DLD1 (cell line): ENCODE data around the gene CACNA1E.
"Not testable (repeated sequence)": the region's sequence is repeated elsewhere in the genome, so short reads cannot be mapped to it uniquely, and the experiment has no call there.

Experiments used
- in situ Hi-C: cut with HindIII; loops from 2 replicates; pipeline ENCODE4 v1.10.0; 2017; ENCODE audit warnings: low sequenced_read_pairs

Gene CACNA1E

DNA sequence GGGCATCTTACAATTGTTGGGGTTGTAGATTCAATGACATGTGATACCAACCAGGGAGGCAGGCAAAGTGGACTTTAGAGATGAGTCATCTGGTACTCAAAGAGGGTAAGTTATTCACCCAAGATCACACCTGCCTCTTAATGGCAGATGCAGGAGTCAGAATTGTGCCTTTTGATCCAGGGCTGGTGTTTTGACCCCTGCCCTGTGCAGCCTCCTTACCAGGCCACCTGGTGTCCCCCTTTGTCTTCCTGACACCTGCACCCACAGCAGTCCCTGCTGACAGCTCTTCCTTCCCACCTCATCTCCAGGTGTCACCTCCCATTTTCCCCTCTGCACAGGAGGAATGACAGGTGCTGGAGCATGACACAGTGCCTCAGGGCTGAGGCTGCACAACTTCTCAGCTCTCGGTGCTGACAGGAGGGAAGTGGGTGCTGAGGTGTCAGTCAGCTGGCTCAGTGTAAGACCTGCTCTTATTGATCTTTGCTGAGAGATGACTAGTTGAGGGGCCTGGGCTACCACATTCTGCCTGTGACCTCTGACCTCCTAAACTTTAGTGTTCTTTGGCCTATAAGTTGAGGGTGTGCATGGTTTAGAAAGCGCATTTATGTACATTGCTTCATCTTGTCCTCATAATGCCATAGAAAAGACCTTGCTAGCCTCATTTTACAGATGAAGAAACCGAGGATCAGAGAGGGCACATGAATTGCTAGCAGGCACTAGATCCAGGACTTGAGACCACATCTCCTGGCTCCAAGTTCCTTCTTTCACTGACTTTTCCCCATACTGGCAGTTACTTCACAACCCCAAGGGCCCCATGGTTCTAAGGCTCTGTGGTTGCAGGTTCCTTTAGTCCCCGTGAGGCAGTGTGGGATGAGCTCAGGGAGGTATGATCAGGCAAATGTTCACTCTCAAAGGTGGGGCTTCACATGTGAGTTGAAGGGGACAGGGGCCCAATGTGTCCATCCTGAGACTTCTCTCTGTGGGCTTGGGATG, 31.3 kb downstream of the CACNA1E start:
- in situ Hi-C loops, result no loop called here

DNA sequence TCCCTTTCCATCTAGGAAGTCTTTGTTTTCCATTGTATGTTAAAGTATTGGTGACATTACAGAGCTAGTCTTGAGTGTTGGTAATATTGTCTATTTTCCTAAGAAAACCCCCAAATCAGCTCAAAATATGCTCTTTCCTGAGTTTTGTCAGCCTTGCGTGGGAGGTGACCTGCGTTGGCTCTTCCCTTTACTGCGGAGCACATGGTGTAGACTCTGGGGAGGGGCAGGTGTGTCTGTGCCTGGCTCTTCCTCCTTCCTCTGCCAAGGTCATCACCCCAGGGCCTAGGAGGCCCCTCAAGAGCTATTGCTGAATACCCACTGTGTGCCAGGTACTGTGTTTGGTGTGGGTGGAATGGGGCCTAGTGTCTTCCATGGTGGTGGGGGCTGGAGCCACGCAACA, 33.4 kb downstream of the CACNA1E start:
- in situ Hi-C loops, result no loop called here

DNA sequence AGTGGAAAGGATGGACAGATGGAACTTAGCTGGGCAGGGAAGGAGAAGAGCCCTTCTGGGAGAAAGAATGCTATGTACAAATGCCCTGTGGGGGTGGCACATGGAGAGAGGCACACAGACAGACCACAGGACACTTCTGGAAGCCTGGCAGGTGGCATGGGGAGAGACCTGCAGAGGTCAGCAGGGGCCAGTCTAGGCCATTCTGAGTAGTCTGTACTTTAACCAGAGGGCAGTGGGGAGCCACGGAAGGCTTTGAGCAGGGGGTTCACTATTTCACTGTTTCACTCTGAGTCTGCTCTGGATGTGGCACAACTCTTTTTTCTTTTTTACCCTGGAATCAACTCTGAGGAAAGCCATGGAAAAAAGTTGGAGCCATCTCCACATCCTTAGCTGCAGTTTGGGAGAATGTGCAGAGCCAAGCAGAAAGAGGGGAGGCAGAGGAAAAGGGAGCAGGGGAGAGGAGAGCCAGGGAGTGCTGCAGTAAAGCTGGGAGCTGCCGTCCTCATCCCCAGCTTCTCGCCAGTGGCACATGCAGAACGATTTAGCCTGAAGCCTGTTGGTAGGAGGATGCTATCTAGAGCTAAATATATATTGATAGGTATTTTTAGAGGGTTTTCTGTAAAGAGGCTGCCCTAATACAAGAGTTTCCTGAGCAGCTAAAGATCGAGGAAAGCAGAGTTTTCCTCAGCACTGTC, 34.0 kb downstream of the CACNA1E start:
- in situ Hi-C loops, result no loop called here

DNA sequence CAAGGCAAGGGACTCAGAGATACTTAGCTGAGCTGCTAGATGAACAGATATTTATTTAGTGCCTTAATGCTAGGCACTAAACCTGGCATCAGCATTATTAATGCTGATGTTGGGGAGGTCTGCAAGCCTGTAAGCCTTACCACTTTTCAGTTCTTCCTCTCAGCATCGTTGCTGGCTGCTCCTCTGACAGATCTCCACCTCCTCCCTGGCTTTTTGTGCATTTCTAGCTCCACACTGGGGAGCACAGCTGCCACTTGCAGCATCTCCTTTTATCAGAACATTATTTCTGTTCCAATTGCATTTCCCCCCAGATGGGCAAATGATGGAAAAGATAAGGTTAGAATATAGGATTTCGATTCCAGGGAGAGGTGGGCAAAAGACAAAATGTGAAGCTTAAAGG, 34.8 kb downstream of the CACNA1E start:
- in situ Hi-C loops, result no loop called here

DNA sequence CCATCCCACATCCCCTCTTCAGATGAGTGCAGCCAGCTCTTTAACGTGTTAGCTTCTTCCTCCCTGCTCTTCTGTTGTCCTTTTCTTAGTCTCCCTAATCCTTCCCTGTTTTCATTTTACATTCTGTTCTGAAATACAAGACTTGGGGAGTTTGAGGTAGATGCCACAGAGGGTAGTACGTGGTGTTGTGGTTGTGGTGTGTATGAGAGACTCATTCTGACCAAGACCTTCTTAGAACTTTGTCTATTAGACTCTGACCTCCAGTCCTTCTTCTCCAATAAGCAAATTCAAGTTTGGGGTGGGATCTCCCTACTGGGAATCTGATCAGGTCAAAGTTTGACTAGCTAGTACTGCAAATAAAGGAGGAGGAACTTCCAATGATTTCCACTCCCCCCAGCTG, 39.5 kb downstream of the CACNA1E start:
- in situ Hi-C loops, result no loop called here

DNA sequence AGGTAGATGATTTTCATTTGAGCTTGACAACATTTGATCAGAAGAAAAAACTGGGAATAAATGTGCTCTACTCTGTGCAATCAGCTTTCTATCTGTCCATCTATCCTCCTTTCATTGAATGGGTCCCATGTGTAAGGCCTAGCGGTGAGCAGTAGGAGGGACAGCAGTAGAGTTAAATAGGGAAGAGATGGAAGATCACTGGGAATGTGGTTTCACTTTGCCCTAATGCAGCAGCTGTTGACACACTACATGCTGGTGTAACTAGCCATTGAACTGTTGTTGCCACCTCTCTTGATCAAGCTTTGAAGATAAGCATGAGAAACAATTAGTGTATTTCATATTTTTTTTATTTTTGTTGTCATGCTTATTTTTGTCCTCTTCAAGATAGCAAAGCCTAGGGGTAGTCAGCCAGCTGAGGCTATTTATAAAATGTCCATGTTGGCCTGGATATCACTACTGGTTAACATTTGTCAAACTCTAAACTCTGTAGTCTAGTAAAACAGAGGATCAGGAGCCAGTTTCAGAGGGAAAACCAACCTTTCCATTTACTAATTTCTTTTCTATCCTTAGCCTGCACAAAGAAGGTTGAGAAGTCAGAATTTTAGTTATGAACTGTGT, 41.9 kb downstream of the CACNA1E start:
- in situ Hi-C loops, result no loop called here

DNA sequence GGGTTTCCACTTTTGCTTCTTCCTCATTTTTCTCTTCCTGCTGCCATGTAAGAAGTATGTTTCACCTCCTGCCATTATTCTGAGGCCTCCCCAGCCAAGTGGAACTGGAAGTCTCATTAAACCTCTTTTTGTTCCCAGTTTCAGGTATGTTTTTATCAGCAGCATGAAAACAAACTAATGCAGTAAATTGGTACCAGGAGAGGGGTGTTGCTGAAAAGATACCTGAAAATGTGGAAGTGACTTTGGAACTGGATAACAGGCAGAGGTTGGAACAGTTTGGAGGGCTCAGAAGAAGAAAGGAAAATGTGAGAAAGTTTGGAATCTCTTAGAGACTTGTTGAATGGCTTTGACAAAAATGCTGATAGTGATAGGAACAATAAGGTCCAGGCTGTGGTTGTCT, 44.9 kb downstream of the CACNA1E start:
- in situ Hi-C loops, result not testable (repeated sequence)

DNA sequence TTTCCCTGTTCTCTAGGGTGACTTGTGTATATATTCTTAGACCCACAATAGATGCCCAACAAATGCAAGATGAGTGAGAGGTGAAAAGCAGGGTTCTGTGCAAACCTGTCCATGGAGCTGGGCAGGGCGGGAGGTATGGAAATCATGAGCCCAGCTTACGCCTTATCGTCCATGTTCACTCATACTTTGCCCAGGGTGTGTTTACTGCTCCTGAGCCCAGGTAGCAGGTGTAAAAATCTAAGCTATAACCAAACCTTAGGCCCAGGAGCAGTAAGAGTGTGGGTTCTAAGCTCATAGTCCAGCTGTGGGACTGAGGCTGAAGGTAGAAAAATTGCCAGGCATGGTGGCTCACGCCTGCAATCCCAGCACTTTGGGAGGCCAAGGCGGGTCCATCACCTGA, 48.1 kb downstream of the CACNA1E start:
- in situ Hi-C loops, result no loop called here

DNA sequence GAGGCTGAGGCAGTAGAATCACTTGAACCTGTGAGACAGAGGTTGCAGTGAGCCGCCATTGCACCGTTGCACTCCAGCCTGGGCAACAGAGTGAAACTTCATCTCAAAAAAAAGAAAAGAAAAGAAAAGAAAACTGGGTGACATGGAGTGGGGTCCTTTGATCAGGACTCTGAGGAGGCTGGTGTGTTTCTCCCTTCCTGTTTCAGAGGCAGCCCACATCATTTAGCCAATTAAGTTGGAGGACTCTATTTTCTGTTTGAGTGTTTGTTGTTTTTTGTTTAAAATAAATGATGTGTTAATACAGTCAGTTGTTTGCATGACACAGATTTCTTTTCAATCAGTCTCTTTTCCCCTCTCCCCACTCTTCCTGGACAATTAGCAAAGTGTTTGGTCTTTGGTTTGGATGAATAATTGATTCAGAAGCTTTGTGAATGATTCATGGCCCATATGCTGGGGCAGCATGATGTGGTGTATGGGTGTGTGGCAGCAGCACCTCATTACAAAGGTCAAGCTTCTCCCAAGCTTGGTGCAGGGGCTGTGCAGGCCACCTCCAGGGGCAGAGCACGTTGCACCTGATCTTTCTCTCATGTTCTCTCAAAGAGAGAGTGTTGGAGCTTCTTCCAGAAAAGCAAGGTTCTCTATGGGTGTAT, 48.8 kb downstream of the CACNA1E start:
- in situ Hi-C loops, result no loop called here

DNA sequence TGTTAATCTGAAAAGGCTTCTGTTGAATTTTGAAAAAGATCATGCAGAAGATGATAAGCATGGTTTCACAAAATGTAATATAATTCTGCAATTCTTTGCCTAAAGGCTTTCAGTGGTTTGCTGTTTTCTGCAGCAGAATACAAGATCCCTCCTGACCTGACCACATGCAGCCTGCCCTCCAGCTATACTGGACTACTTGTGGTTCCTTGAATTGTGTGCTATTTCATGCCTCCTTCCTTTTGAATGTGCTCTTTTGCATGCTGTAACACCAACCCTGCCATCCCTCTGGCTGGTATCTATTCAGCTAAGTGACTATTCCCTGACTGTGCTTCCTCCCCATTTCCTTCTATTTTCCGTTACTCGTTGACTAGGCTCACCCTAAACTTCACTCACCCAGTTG, 55.5 kb downstream of the CACNA1E start:
- in situ Hi-C loops, result no loop called here

DNA sequence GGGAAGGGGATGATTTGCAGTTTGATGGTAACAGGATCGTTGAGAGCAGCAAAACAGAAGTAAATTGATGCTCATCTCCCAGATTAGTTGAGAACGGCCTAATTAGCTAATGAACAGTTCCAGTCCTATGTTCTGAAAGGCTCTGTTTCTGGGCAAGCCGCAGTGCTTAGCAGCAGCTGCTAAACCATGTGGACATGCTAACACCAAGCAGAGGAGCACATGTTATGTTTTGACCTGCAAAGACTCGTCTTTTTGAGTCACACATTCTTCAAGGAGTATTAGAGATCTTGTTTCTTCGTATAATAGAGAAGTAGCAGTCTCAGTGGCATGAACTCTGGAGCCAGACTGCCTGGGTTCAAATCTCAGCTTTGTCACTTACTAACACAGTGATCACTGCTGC, 58.1 kb downstream of the CACNA1E start:
- in situ Hi-C loops, result no loop called here

DNA sequence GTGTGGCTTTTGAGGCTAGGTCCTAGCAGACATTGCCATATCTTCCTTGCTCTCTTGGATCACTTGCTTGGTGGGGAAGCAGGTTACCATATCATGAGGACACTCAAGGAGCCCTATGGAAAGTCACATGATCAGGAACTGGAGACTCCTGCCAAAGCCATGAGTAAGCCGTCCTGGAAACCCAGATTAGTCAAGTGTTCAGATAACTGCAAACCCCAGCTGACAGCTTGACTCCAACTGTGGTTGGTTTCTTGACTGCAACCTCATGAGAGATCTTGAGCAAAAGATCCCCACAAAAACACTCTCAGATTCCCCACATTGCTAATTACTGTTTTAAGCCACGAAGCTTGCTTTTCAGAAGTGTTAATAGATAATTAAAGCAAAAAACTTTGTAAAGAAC, 58.6 kb downstream of the CACNA1E start:
- in situ Hi-C loops, result no loop called here

DNA sequence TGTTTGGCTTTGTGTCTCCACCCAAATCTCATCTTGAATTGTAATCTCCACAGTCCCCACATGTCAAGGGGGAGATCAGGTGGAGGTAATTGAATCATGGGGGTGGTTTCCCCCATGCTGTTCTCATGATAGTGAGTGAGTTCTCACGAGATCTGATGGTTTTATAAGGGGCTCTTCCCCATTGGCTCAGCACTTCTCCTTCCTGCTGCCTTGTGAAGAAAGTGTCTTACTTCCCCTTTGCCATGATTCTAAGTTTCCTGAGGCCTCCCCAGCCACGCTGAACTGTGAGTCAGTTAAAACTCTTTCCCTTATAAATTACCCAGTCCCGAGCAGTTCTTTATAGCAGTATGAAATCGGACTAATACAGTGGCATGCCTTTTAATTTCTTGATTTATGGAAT, 59.1 kb downstream of the CACNA1E start:
- in situ Hi-C loops, result not testable (repeated sequence)

DNA sequence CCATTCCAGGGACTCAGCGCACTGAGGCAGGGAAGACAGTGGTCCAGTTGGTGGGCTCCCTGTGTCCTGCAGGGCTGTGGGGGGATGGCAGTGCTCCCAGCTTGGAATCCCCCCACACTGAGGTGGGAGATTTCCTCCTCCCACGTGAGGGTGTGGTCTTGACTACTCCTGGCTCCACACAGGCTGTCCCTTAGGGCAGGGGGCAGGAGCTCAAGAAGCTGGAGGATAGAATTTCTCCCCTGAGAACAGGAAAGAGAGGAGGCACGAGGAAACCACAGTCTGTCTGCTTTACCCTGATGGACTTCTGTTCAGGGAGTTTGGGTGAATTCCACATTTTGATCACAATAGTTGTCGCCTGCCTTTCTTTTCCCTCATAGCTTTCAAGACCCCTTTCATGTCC, 62.1 kb downstream of the CACNA1E start:
- in situ Hi-C loops, result no loop called here

DNA sequence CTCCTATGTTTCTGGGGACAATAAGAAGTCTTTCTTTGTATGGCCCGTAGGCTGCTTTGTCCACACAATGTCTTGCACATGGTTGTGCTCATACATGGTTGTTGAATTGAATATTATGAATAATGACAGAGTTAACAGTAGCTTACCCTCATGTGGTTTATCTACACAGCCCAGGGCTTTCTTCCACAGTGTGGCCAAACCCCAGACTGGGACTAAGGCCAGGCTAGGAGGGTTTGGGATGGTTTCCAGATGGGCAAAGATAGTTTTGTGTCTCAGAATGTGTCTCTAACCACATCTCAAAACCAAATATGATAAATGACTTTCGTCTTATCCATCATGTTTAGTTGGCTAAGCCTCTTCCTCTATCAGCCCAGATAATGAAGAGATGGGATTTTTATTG, 65.2 kb downstream of the CACNA1E start:
- in situ Hi-C loops, result no loop called here

DNA sequence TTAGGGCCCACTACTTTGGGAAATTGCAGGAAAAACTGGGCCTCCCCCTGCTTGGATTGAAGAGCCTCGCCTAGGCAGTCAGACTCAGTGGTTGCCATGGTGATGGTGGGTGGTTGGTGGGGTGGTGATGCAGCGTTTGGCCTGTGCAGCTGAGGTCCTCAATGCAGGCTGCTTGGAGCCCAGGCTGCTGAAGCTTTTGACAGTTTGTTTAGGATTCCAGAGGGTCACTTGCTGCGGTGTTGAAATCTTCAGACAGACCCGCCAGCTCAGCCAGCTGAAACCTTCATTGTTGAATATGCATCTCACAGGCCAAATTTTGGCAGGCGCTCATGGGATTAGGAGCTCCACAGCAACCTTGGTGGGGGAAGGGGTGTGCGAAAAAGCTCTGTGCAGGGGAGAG, 67.9 kb downstream of the CACNA1E start:
- in situ Hi-C loops, result no loop called here

DNA sequence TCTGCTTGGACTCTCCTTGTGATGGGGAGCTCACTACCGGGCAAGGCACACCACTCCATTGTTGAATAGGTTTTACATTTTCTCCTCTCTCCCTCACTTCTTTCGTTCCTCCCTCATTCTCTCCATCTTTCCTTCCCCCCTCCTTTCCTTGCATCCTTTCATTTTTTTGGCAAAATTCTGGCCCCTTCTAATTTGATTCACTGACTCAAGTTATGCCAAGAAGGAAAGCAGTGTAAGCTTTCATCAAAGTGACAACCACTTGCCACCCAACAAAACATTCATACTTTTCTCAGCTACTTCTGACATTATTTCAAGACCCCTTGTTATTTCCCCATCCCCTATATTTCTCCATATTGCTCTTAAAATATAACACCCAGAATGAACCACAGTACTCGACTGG, 68.4 kb downstream of the CACNA1E start:
- in situ Hi-C loops, result no loop called here

DNA sequence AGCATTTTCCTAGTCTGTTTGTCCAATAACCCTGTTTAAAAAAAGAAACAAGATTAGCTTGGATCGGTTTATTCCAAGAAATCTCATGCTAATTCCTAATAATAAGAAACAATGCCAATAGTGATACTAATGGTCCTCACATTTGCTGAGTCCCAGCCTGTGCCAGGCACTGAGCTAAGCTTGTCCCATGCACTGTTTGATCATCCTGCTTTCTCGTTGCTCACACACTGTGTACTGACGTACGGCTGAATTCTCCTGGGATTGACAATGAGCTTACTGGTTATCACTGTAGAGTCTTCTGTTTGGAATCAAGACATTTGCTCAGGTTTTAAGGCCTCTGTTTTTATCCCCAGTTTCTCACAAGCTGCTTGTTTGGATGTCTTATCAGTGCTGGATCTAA, 71.1 kb downstream of the CACNA1E start:
- in situ Hi-C loops, result no loop called here

DNA sequence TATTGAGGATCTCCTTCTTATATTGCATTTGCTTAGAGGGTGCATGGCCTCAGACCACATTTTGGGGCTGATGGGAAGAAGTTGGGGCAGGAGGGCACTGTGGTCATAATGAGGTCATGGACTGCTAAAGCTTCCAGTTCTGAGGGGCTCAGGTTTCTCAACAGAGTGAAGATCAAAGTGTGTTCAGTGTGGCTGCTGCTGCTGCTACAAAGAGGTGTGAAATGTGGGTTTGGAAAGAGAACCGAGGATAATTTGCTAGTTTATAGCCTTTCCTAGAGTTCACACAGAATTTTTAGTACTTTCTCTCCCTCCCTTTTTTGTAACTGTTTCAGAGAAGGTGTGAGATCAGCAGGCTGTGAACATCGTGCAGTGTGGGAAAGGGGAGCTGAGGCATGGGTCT, 73.3 kb downstream of the CACNA1E start:
- in situ Hi-C loops, result no loop called here

DNA sequence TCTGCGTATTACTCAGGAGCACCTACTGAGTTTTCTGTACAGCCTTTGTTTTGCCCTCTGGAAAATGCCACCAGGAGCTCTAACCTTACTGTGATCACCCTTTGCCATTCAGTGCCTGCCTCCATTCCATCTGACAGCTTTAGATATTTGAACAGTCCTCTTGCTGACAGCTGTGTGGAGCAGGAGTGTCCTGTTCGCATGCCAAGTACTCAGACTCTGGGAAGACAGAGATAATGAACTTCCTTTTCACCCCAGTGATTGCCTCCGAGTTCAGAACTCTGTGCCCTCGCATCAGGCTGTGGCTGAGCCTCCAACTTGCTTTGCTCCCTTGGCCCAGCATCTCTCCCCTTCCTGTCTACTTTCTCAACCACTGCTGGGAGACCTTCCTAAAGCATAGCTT, 74.0 kb downstream of the CACNA1E start:
- in situ Hi-C loops, result no loop called here

DNA sequence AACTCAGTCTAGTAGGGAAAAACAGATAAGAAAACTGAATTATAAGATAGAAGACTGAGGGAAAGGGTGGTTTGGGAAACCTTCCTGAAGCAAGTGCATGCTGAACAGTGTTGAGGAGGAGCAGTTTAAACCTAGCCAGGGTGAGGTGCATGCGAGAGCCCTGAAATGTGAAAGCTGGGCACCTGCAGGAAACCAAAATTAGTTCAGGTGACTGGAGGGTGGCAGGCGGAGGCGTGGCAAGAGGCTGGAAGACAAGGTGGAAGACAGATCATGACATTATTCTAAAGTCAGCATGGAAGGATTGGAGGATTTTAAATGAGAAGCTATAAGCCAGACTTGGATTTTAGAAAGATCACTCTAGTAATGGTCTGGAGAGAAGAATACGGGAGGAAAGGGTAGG, 75.1 kb downstream of the CACNA1E start:
- in situ Hi-C loops, result no loop called here
